Caco-2 (cell line): ENCODE data around the gene CMTM4. TPM values are rescaled to one million over a fixed set of nuclear protein-coding genes. Genes with fewer than 3 reads are reported as not detected.

ENCODE experiments used
- BruUV-seq: library from RNA; stranded (reverse); fragments of 400-500 nt; replicated peaks from 2 replicates; lab custom pipeline; 2021; lab: Mats Ljungman, UMichigan
- CTCF ChIA-PET: fragments of 300-600 bp; sonication (Branson Sonifier 250); formaldehyde crosslinking; loops from one replicate; lab custom pipeline; 2022; ENCODE audit warnings: antibody characterized with exemption; lab: Charles Lee
- POLR2A ChIA-PET: fragments of 300-600 bp; sonication (Branson Sonifier 250); formaldehyde crosslinking; loops from one replicate; lab custom pipeline; 2022; ENCODE audit warnings: antibody characterized with exemption; lab: Charles Lee
- DNase-seq, 2 experiments: peaks; one replicate each; pipeline versions ENCODE4 v3.0.0 to v3.0.0-alpha.2; 2020 to 2022
- H3K27me3 ChIP-seq: replicated peaks from 2 replicates; pipeline ENCODE4 v1.6.0; 2011; ENCODE audit warnings: low read length; ENCODE audit not compliant: control insufficient read depth, insufficient read depth
- H3K36me3 ChIP-seq: 2 replicates; pipeline ENCODE4 v1.5.1; 2011; ENCODE audit warnings: low read length; ENCODE audit not compliant: control insufficient read depth, insufficient read depth
- H3K4me1 ChIP-seq: fragments of 250-450 bp; sonication (Bioruptor Pico); 2 replicates; pipeline ENCODE4 v1.5.1; 2020; ENCODE audit warnings: mild to moderate bottlenecking
- H3K4me3 ChIP-seq: 2 replicates; pipeline ENCODE4 v1.5.1; 2011; ENCODE audit warnings: low read depth, mild to moderate bottlenecking, control low read depth, low read length
- H3K9me3 ChIP-seq: fragments of 250-450 bp; sonication (Bioruptor Pico); 2 replicates; pipeline ENCODE4 v1.5.1; 2020; ENCODE audit warnings: mild to moderate bottlenecking, moderate library complexity
- H3K27ac Mint-ChIP-seq: one replicate; pipeline ENCODE4 v1.8.0; 2022; ENCODE audit warnings: mixed read lengths; ENCODE audit not compliant: unreplicated experiment
- H3K27me3 Mint-ChIP-seq: one replicate; pipeline ENCODE4 v1.8.0; 2022; ENCODE audit warnings: mixed read lengths; ENCODE audit not compliant: insufficient read depth, unreplicated experiment
- H3K36me3 Mint-ChIP-seq: one replicate; pipeline ENCODE4 v1.8.0; 2022; ENCODE audit warnings: mild to moderate bottlenecking, mixed read lengths; ENCODE audit not compliant: insufficient read depth, unreplicated experiment
- H3K4me1 Mint-ChIP-seq: one replicate; pipeline ENCODE4 v1.8.0; 2022; ENCODE audit warnings: low read depth, mixed read lengths; ENCODE audit not compliant: unreplicated experiment
- H3K4me3 Mint-ChIP-seq: one replicate; pipeline ENCODE4 v1.8.0; 2022; ENCODE audit warnings: mild to moderate bottlenecking, moderate library complexity, mixed read lengths; ENCODE audit not compliant: unreplicated experiment
- H3K9me3 Mint-ChIP-seq: one replicate; pipeline ENCODE4 v1.8.0; 2022; ENCODE audit warnings: mixed read lengths; ENCODE audit not compliant: unreplicated experiment
- CTCF ChIP-seq, 2 experiments: fragments of 200-600 bp in 1 of 2; IDR thresholded peaks; 1 replicate in 1 of 2; 2 replicates in 1 of 2; pipeline versions ENCODE4 v1.5.1 to v1.8.0; 2011 to 2022; ENCODE audit warnings: antibody characterized with exemption in 1 of 2, control low read depth in 1 of 2, inconsistent platforms in 1 of 2, low read depth in 1 of 2, low read length in 1 of 2, mild to moderate bottlenecking in 1 of 2, moderate library complexity in 1 of 2; ENCODE audit not compliant: insufficient read depth in 1 of 2, severe bottlenecking in 1 of 2, unreplicated experiment in 1 of 2
- intact Hi-C: fragments of 100-400 bp; cut with micrococcal nuclease; formaldehyde crosslinking; loops from one replicate; pipeline ENCODE4 v1.10.0; 2022; ENCODE audit not compliant: unreplicated experiment
- total RNA-seq: library from RNA; stranded (reverse); gene quantifications from 2 replicates; pipeline ENCODE4 v1.2.3, GENCODE V29; 2022

Gene CMTM4
- total RNA-seq, 1 experiment from 2014 or later: 108 TPM

DNA sequence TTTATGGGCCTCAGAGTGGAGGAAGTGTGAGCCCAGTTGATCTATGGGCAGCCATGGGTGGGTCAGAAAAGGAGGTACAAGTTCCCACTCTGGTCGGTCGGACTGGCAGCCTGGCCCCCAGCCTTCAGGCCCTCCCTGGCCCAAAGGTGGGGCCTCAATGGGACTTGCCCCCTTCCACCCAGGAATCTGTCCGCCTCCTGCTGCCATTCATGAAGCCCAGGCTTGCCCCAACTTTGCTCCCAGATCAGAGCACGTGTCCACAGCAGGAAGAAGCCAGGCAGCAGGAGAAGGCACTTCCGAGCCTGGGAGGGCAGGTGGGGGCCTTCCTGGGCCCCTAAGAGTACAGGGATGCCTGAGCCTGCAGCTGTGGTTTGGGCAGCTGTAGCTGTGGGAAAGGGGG is 95.1 kb downstream of the CMTM4 start:
- DNase-seq: no peak
- Mint-ChIP-seq H3K9me3 (no peaks in the 10 kb centered on the region), H3K4me3 (no peak overlapping the region), H3K4me1 (peaks cover 14% of the 10 kb centered on the region), H3K36me3 (peaks cover 18% of the 10 kb centered on the region), H3K27ac (no peak overlapping the region), H3K27me3 (peaks cover 4% of the 10 kb centered on the region)
- Histone ChIP-seq H3K4me1 (peaks cover 16% of the 10 kb centered on the region), H3K27me3 (no peaks in the 10 kb centered on the region), H3K9me3 (peaks cover 5% of the 10 kb centered on the region; the same call in 1 of the 2 replicates), H3K36me3 (no peaks in the 10 kb centered on the region), H3K4me3 (no peak overlapping the region)
- no peak for TF ChIP-seq CTCF (IDR thresholded peaks at IDR 0.05; ENCODE audit: insufficient read depth in 1 of 2, low read depth in 1 of 2, low read length in 1 of 2, severe bottlenecking in 1 of 2, unreplicated experiment in 1 of 2)
- no TSS peak for BruUV-seq
- ChIA-PET POLR2A (no interaction called here), CTCF (interaction anchor here (0.7 kb wide), 1 partner anchor 17 kb away, joined by 6 read pairs; no protein-coding TSS in a partner anchor)
- intact Hi-C loops: loop anchor here (5.0 kb wide), 1 partner anchor 49 kb away; the partner anchor contains the start of genes CKLF and TK2

DNA sequence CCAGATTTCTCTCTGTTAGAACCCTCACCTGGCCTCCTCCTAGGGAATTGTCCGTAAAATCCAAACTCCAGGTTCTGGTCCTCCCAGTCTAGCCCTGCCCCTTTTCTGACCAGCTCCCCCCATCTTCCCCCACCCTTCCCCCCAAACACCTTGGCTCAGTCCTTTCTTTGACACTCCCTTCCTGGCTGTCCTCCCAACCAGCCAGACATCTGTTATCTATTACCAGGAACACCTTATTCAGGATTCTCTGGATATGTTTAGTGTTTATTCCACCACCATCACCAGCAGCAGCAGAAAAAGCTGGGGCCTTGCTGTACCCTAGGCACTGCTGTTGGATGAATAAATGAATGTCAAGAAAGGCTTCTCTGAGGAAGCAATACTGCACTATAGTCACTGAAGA is 96.1 kb downstream of the CMTM4 start:
- intact Hi-C loops: loop anchor here (5.0 kb wide), 1 partner anchor 48 kb away; the partner anchor contains the start of genes CKLF and TK2
- POLR2A ChIA-PET: no interaction called here
- H3K36me3 Mint-ChIP-seq: peaks cover 11% of the 10 kb centered on the region

GRCh38 chr16:66599726-66600125 is 96.8 kb downstream of the CMTM4 start:
- DNase-seq: no peak
- TF ChIP-seq CTCF (IDR thresholded peaks at IDR 0.05; ENCODE audit: insufficient read depth in 1 of 2, low read depth in 1 of 2, low read length in 1 of 2, severe bottlenecking in 1 of 2, unreplicated experiment in 1 of 2): no peak
- Mint-ChIP-seq H3K4me1 (peaks cover 7% of the 10 kb centered on the region), H3K27ac (no peak overlapping the region), H3K4me3 (no peak overlapping the region), H3K9me3 (no peaks in the 10 kb centered on the region), H3K36me3 (peaks cover 11% of the 10 kb centered on the region), H3K27me3 (peaks cover 4% of the 10 kb centered on the region)
- Histone ChIP-seq H3K36me3 (no peaks in the 10 kb centered on the region), H3K27me3 (no peaks in the 10 kb centered on the region), H3K9me3 (peaks cover 5% of the 10 kb centered on the region; the same call in 1 of the 2 replicates), H3K4me1 (peaks cover 7% of the 10 kb centered on the region), H3K4me3 (no peak overlapping the region)
- BruUV-seq: no TSS peak
- POLR2A ChIA-PET: no interaction called here
- CTCF ChIA-PET: interaction anchor here (0.6 to 1.2 kb wide), 2 partner anchors 9 to 275 kb away, joined by 4 to 5 read pairs; no protein-coding TSS in a partner anchor
- intact Hi-C loops: loop anchor here (5.0 kb wide), 1 partner anchor 47 kb away; the partner anchor contains the start of genes CKLF and TK2

More for the DNA sequence above, 96.1 kb downstream of the CMTM4 start:
- Mint-ChIP-seq H3K27ac (no peak overlapping the region), H3K4me1 (peaks cover 7% of the 10 kb centered on the region), H3K4me3 (no peak overlapping the region), H3K27me3 (peaks cover 4% of the 10 kb centered on the region), H3K9me3 (no peaks in the 10 kb centered on the region)
- no peak for DNase-seq
- no peak overlapping the region for H3K4me3 ChIP-seq
- H3K27me3 ChIP-seq: no peaks in the 10 kb centered on the region
- CTCF ChIA-PET: no interaction called here
- peaks cover 7% of the 10 kb centered on the region for H3K4me1 ChIP-seq
- H3K36me3 ChIP-seq: no peaks in the 10 kb centered on the region
- no peak for TF ChIP-seq CTCF (IDR thresholded peaks at IDR 0.05; ENCODE audit: insufficient read depth in 1 of 2, low read depth in 1 of 2, low read length in 1 of 2, severe bottlenecking in 1 of 2, unreplicated experiment in 1 of 2)
- H3K9me3 ChIP-seq: peaks cover 5% of the 10 kb centered on the region; the same call in 1 of the 2 replicates
- BruUV-seq: no TSS peak
